IMR-90 (cell line): ENCODE results near the gene CFAP92. TPM values are rescaled to one million over a fixed set of nuclear protein-coding genes. Genes with fewer than 3 reads are reported as not detected.
"Not testable (repeated sequence)": the region's sequence is repeated elsewhere in the genome, so short reads cannot be mapped to it uniquely, and the experiment has no call there.

Source experiments
- ATAC-seq: fragments of 200-7000 bp; cut with Tn5 transposase; 2 replicates; pipeline ENCODE4 v1.9.1; 2020; ENCODE audit warnings: low read depth, mild to moderate bottlenecking, moderate library complexity
- BruUV-seq: library from RNA; stranded (reverse); fragments of 400-500 nt; replicated peaks from 2 replicates; lab custom pipeline; 2021; lab: Mats Ljungman, UMichigan
- CTCF ChIA-PET: fragments of 300-600 bp; formaldehyde crosslinking; extraction: SDS; loops from one replicate; lab custom pipeline; 2021; ENCODE audit warnings: antibody characterized with exemption; lab: Yijun Ruan, JAX
- POLR2A ChIA-PET: fragments of 300-600 bp; sonication (Branson Sonifier 250); formaldehyde crosslinking; loops from one replicate; lab custom pipeline; 2022; ENCODE audit warnings: antibody characterized with exemption; ENCODE audit not compliant: unreplicated experiment; lab: Charles Lee
- DNase-seq: peaks from one replicate; pipeline ENCODE4 v3.0.0; 2013
- H2AFZ ChIP-seq: replicated peaks from 2 replicates; pipeline ENCODE3; 2013; ENCODE audit warnings: low read length, mild to moderate bottlenecking; ENCODE audit not compliant: poor library complexity
- H2AK5ac ChIP-seq: 2 replicates; pipeline ENCODE4 v1.6.1; 2013; ENCODE audit warnings: low read depth, low read length, inconsistent platforms
- H2AK9ac ChIP-seq: replicated peaks from 2 replicates; pipeline ENCODE3; 2013; ENCODE audit warnings: mild to moderate bottlenecking, low read depth, low read length, moderate library complexity; ENCODE audit not compliant: poor library complexity
- H2BK120ac ChIP-seq: 2 replicates; pipeline ENCODE4 v1.6.1; 2013; ENCODE audit warnings: low read depth, low read length, inconsistent platforms
- H2BK15ac ChIP-seq: 3 replicates; pipeline ENCODE4 v1.6.1; 2013; ENCODE audit warnings: low read depth, low read length, inconsistent platforms
- H2BK20ac ChIP-seq: 2 replicates; pipeline ENCODE4 v1.6.1; 2013; ENCODE audit warnings: low read depth, mild to moderate bottlenecking, inconsistent platforms, low read length, moderate library complexity
- H2BK5ac ChIP-seq: 2 replicates; pipeline ENCODE4 v1.6.1; 2013; ENCODE audit warnings: mild to moderate bottlenecking, low read depth, low read length, inconsistent platforms; ENCODE audit not compliant: poor library complexity, severe bottlenecking
- H3K14ac ChIP-seq: replicated peaks from 2 replicates; pipeline ENCODE4 v1.6.1; 2013; ENCODE audit warnings: low read depth, low read length, inconsistent platforms
- H3K18ac ChIP-seq: 2 replicates; pipeline ENCODE4 v1.6.1; 2013; ENCODE audit warnings: low read depth, low read length, control low read depth
- H3K23ac ChIP-seq: 2 replicates; pipeline ENCODE4 v1.6.1; 2013; ENCODE audit warnings: low read depth, low read length, inconsistent platforms
- H3K27ac ChIP-seq: 2 replicates; pipeline ENCODE4 v1.5.1; 2013; ENCODE audit warnings: mild to moderate bottlenecking, control low read depth, low read length; ENCODE audit not compliant: insufficient read depth
- H3K27me3 ChIP-seq: 2 replicates; pipeline ENCODE4 v1.6.1; 2013; ENCODE audit warnings: low read length; ENCODE audit not compliant: control insufficient read depth, insufficient read depth
- H3K36me3 ChIP-seq: 2 replicates; pipeline ENCODE4 v1.6.1; 2013; ENCODE audit warnings: low read length, mixed read lengths; ENCODE audit not compliant: control insufficient read depth, insufficient read depth
- H3K4ac ChIP-seq: 2 replicates; pipeline ENCODE4 v1.6.1; 2013; ENCODE audit warnings: low read depth, low read length, inconsistent platforms
- H3K4me1 ChIP-seq: 2 replicates; pipeline ENCODE4 v1.6.1; 2013; ENCODE audit warnings: low read length, mixed read lengths; ENCODE audit not compliant: control insufficient read depth, insufficient read depth
- H3K4me2 ChIP-seq: 2 replicates; pipeline ENCODE4 v1.6.1; 2013; ENCODE audit warnings: low read depth, mild to moderate bottlenecking, control low read depth, low read length, moderate library complexity
- H3K4me3 ChIP-seq: 2 replicates; pipeline ENCODE4 v1.5.1; 2013; ENCODE audit warnings: low read depth, mild to moderate bottlenecking, control low read depth, low read length, moderate library complexity; ENCODE audit not compliant: insufficient read depth
- H3K56ac ChIP-seq: 2 replicates; pipeline ENCODE4 v1.6.1; 2013; ENCODE audit warnings: low read length, inconsistent platforms; ENCODE audit not compliant: insufficient read depth; ENCODE audit errors: extremely low read depth
- H3K79me1 ChIP-seq, 2 experiments: 2 replicates each; pipeline ENCODE4 v1.6.1; 2013; ENCODE audit warnings: low read length in 2 of 2, inconsistent platforms in 1 of 2, low read depth in 1 of 2
- H3K9ac ChIP-seq: 2 replicates; pipeline ENCODE4 v1.6.1; 2013; ENCODE audit warnings: low read depth, low read length, control low read depth
- H3K9me1 ChIP-seq: 2 replicates; pipeline ENCODE4 v1.6.1; 2013; ENCODE audit warnings: low read length, inconsistent platforms; ENCODE audit not compliant: insufficient read depth
- H3K9me3 ChIP-seq: 2 replicates; pipeline ENCODE4 v1.6.1; 2013; ENCODE audit warnings: low read length; ENCODE audit not compliant: control insufficient read depth, insufficient read depth
- H4K20me1 ChIP-seq: 2 replicates; pipeline ENCODE4 v1.6.1; 2013; ENCODE audit warnings: low read length, inconsistent platforms; ENCODE audit not compliant: insufficient read depth
- H4K5ac ChIP-seq: 2 replicates; pipeline ENCODE4 v1.6.1; 2013; ENCODE audit warnings: mild to moderate bottlenecking, low read depth, low read length, control low read depth
- H4K8ac ChIP-seq, 2 experiments: 2 replicates each; pipeline ENCODE4 v1.6.1; 2013; ENCODE audit warnings: low read depth in 2 of 2, low read length in 2 of 2, control low read depth in 1 of 2, inconsistent platforms in 1 of 2
- H4K91ac ChIP-seq: 2 replicates; pipeline ENCODE4 v1.6.1; 2013; ENCODE audit warnings: low read depth, low read length, inconsistent platforms; ENCODE audit not compliant: insufficient read depth
- WGBS, 2 experiments: methylation state at CpG; one replicate each; pipeline versions ENCODE4 v1.1.5 to v1.1.7; 2013; ENCODE audit warnings: missing lambda C conversion rate in 2 of 2; ENCODE audit not compliant: insufficient read length in 1 of 2; ENCODE audit errors: extremely low coverage in 2 of 2; 5-methylcytosine and 5-hydroxymethylcytosine counted together
- dilution Hi-C: fragments of 300-500 bp; cut with HindIII; formaldehyde crosslinking; loops from one replicate; pipeline ENCODE4 v1.14.3; 2018; ENCODE audit warnings: low sequenced_read_pairs; ENCODE audit not compliant: unreplicated experiment
- in situ Hi-C: fragments of 300-500 bp; cut with MboI; formaldehyde crosslinking; loops from 3 replicates; pipeline ENCODE4 v1.14.3; 2019; ENCODE audit warnings: low sequenced_read_pairs, inconsistent platforms, mixed read lengths
- intact Hi-C: fragments of 100-400 bp; cut with micrococcal nuclease; formaldehyde crosslinking; loops from 2 replicates; pipeline ENCODE4 v1.10.0; 2022
- polyA plus RNA-seq, 3 experiments: library from polyadenylated mRNA; depleted of rRNA; stranded (reverse); fragments of >200 nt; gene quantifications; 2 replicates each; pipeline ENCODE4 v1.2.3, GENCODE V29; 2012; ENCODE audit warnings: low replicate concordance in 1 of 3
- total RNA-seq: library from RNA; depleted of rRNA; stranded (reverse); fragments of >200 nt; gene quantifications from 2 replicates; pipeline ENCODE4 v1.2.3, GENCODE V29; 2012

Gene CFAP92
- total and polyA plus RNA-seq, 2 of the 4 experiments (the other 2 are of a cell fraction) = not detected

DNA sequence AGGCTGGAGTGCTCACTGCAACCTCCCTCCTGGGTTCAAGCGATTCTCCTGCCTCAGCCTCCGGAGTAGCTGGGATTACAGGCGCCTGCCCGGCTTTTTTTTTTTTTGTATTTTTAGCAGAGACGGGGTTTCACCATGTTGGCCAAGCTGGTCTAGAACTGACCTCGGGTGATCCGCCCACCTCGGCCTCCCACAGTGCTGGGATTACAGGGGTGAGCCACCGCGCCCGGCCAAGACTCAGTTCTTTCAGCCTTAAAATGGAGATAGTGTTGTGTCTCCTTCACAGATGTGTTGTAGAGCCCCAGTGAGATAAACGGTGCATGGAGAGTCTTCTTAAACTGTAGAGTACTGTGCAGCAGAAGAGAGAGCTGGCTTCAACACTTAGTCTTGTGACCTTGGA lies 113.4 kb downstream of the CFAP92 start:
- intact Hi-C loops, H3K4me3 ChIP-seq, BruUV-seq, H4K91ac ChIP-seq, H2BK20ac ChIP-seq, POLR2A ChIA-PET, H3K56ac ChIP-seq, ATAC-seq, H4K20me1 ChIP-seq, H3K27ac ChIP-seq, CTCF ChIA-PET, H3K4me1 ChIP-seq, H3K9me1 ChIP-seq, H2AFZ ChIP-seq, H2AK5ac ChIP-seq, in situ Hi-C loops, DNase-seq, H2BK5ac ChIP-seq, H3K27me3 ChIP-seq, H2BK120ac ChIP-seq, H3K14ac ChIP-seq, H3K18ac ChIP-seq, H4K5ac ChIP-seq, dilution Hi-C loops, H2BK15ac ChIP-seq, H3K9me3 ChIP-seq: not testable (repeated sequence)
- Histone ChIP-seq H3K4ac (peak overlapping the region; percentile 84; the same call in 1 of the 2 replicates), H2AK9ac (peak overlapping the region; percentile 84), H3K79me1 (peaks cover 26 to 71% of the 10 kb centered on the region in 2 experiments), H3K9ac (0 out of 2 replicates have a peak overlapping the region, but pooled peaks have one; percentile 60), H3K23ac (peak overlapping the region; percentile 86; the same call in 1 of the 2 replicates), H3K36me3 (peaks cover 10% of the 10 kb centered on the region), H3K4me2 (peak overlapping the region; percentile 80), H4K8ac (peak overlapping the region in 1 of 2 experiments; percentile 89; a peak in 1 of 4 replicates)
- no CpG with 5 or more reads among the region's 12 CpGs for WGBS, 2 experiments
